HCT116 (cell line): ENCODE measurements around the gene RBM8A.

Source experiments
- CEBPB ChIP-seq: IDR thresholded peaks from 2 replicates; pipeline ENCODE4 v1.6.1; 2012; ENCODE audit warnings: low read depth
- EGR1 ChIP-seq: IDR thresholded peaks from 2 replicates; pipeline ENCODE4 v1.6.1; 2012; ENCODE audit warnings: low read depth
- MAX ChIP-seq: IDR thresholded peaks from 2 replicates; pipeline ENCODE4 v1.6.1; 2012
- POLR2A ChIP-seq: IDR thresholded peaks from 2 replicates; pipeline ENCODE4 v1.7.0; 2011; ENCODE audit warnings: borderline replicate concordance; ENCODE audit not compliant: insufficient read depth, insufficient read length; ENCODE audit errors: extremely low read depth
- POLR2AphosphoS5 ChIP-seq: IDR thresholded peaks from 2 replicates; pipeline ENCODE4 v1.6.1; 2011; ENCODE audit warnings: mild to moderate bottlenecking, low read depth, low read length, moderate library complexity
- RAD21 ChIP-seq: IDR thresholded peaks from 2 replicates; pipeline ENCODE4 v1.6.1; 2012; ENCODE audit warnings: low read depth, mild to moderate bottlenecking
- TCF7L2 ChIP-seq: IDR thresholded peaks from 2 replicates; pipeline ENCODE4 v1.7.0; 2011; ENCODE audit warnings: borderline replicate concordance, inconsistent platforms; ENCODE audit not compliant: insufficient read depth, insufficient read length; ENCODE audit errors: extremely low read depth
- TF ChIP-seq, protein P1 (sequence below), 3 experiments: fragments of 200-600 bp in 1 of 3; sonication (generic) in 1 of 3; IDR thresholded peaks in 2 of 3; conservative IDR thresholded peaks in 1 of 3; 2 replicates each; pipeline ENCODE4 v1.5.1; 2012 to 2017; ENCODE audit warnings: low read depth in 2 of 3, low read length in 2 of 3, antibody characterized with exemption in 1 of 3, borderline replicate concordance in 1 of 3, control low read depth in 1 of 3, mild to moderate bottlenecking in 1 of 3, mixed read lengths in 1 of 3, mixed run types in 1 of 3, moderate library complexity in 1 of 3; ENCODE audit not compliant: insufficient read depth in 1 of 3

- TF ChIP-seq, protein P1, sequence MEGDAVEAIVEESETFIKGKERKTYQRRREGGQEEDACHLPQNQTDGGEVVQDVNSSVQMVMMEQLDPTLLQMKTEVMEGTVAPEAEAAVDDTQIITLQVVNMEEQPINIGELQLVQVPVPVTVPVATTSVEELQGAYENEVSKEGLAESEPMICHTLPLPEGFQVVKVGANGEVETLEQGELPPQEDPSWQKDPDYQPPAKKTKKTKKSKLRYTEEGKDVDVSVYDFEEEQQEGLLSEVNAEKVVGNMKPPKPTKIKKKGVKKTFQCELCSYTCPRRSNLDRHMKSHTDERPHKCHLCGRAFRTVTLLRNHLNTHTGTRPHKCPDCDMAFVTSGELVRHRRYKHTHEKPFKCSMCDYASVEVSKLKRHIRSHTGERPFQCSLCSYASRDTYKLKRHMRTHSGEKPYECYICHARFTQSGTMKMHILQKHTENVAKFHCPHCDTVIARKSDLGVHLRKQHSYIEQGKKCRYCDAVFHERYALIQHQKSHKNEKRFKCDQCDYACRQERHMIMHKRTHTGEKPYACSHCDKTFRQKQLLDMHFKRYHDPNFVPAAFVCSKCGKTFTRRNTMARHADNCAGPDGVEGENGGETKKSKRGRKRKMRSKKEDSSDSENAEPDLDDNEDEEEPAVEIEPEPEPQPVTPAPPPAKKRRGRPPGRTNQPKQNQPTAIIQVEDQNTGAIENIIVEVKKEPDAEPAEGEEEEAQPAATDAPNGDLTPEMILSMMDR (IDR thresholded peaks at IDR 0.05 in 2 of 3, conservative IDR thresholded peaks at IDR 0.05 in 1 of 3; ENCODE audit: borderline replicate concordance in 1 of 3, insufficient read depth in 1 of 3, low read depth in 2 of 3, low read length in 2 of 3), result no peak
- TF ChIP-seq TCF7L2 (no peak), RAD21 (no peak), POLR2A (no peak), MAX (no peak), POLR2AphosphoS5 (no peak), EGR1 (no peak), CEBPB (no peak)
Measured at GRCh38 chr1:145944532-145944931, 17.2 kb upstream of the RBM8A start.
